HCT116 (cell line): Measurements from ENCODE around the gene ACLY.

Experiments
- EZH2 ChIP-seq: fragments of 200-600 bp; sonication (generic); IDR thresholded peaks from 2 replicates; pipeline ENCODE4 v1.6.1; 2017; ENCODE audit warnings: antibody characterized with exemption, mixed run types
- POLR2A ChIP-seq: IDR thresholded peaks from 2 replicates; pipeline ENCODE4 v1.7.0; 2011; ENCODE audit warnings: borderline replicate concordance; ENCODE audit not compliant: insufficient read depth, insufficient read length; ENCODE audit errors: extremely low read depth
- RAD21 ChIP-seq: IDR thresholded peaks from 2 replicates; pipeline ENCODE4 v1.6.1; 2012; ENCODE audit warnings: low read depth, mild to moderate bottlenecking
- TF ChIP-seq, protein P1 (sequence below), 3 experiments: fragments of 200-600 bp in 1 of 3; sonication (generic) in 1 of 3; IDR thresholded peaks in 2 of 3; conservative IDR thresholded peaks in 1 of 3; 2 replicates each; pipeline ENCODE4 v1.5.1; 2012 to 2017; ENCODE audit warnings: low read depth in 2 of 3, low read length in 2 of 3, antibody characterized with exemption in 1 of 3, borderline replicate concordance in 1 of 3, control low read depth in 1 of 3, mild to moderate bottlenecking in 1 of 3, mixed read lengths in 1 of 3, mixed run types in 1 of 3, moderate library complexity in 1 of 3; ENCODE audit not compliant: insufficient read depth in 1 of 3

DNA sequence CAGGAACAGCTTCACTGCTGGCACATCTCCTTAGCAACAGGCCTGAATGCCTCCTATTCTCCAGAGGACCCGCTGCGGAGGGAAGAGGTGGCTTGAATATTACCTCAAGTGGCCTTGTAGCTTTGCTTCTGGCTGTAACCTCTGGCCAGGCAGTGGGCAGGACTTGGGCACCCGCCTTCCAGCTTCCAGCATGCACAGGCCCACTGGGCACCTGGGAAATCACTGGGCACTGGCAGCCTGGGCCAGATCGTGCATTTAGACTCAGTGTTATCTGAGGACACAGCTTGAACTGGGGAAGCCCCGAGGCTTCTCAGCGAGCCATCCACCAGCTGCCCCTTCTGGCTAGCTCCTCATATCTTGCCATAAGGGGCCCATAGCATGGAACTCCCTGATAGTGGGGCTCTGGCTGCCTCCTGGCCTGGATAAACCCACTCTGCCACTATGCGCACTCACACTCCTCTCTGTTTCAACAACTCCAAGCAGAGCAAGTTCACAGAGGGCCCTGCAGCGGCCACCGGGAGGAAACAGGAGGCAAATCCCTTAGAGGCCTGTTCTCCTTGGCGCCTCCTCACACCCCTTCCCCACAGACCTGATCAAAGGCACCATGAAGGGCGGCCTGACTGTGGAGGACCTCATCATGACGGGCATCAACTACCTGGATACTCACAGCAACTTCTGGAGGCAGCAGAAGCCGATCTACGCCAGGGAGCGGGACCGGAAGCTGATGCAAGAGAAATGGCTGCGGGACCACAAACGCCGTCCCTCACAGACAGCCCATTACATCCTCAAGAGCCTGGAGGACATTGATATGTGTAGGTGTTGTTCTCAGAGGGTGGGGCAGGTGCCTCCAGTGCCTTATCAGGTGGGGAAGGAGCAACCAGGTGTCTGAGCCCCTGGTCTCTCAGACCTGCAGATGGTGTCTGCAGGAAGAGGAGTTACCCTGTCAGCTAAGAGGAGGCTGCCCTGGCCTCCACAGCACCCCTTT is 19.5 kb upstream of the ACLY start:
- TF ChIP-seq, protein P1, sequence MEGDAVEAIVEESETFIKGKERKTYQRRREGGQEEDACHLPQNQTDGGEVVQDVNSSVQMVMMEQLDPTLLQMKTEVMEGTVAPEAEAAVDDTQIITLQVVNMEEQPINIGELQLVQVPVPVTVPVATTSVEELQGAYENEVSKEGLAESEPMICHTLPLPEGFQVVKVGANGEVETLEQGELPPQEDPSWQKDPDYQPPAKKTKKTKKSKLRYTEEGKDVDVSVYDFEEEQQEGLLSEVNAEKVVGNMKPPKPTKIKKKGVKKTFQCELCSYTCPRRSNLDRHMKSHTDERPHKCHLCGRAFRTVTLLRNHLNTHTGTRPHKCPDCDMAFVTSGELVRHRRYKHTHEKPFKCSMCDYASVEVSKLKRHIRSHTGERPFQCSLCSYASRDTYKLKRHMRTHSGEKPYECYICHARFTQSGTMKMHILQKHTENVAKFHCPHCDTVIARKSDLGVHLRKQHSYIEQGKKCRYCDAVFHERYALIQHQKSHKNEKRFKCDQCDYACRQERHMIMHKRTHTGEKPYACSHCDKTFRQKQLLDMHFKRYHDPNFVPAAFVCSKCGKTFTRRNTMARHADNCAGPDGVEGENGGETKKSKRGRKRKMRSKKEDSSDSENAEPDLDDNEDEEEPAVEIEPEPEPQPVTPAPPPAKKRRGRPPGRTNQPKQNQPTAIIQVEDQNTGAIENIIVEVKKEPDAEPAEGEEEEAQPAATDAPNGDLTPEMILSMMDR (IDR thresholded peaks at IDR 0.05 in 2 of 3, conservative IDR thresholded peaks at IDR 0.05 in 1 of 3; ENCODE audit: borderline replicate concordance in 1 of 3, insufficient read depth in 1 of 3, low read depth in 2 of 3, low read length in 2 of 3) = no peak
- TF ChIP-seq RAD21 (no peak), EZH2 (no peak), POLR2A (no peak)
